Measurements from ENCODE around the gene YLPM1. TPM values are rescaled to one million over a fixed set of nuclear protein-coding genes. Genes with fewer than 3 reads are reported as not detected.

Gene YLPM1
- total RNA-seq, 2 donors from 2014 or later = 39.0 to 71.9 TPM

DNA sequence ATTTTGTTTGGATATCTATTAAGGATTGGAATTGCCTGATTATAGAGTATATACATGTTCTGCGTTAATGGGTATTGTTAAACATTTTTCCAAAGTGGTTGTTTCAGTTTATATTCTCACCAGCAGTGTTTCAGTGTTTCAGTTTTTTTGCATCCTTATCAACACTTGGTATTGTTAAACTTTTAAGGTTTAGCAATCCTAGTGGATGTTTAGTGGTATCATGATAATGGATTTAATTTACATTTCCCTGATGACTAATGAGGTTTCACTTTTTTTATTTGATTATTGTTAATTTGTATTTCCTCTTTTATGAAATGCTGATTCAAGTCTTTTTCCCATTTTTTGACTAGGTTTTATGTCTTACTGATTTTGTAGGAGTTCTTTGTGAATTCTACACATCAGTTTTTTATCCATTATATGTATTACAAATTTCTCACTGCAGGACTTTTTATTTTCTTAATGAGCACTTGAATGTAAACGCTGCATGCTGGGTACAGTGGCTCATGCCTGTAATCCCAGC, 23.7 kb downstream of the YLPM1 start:
- H3K4me1 ChIP-seq (replicated peaks) = no peaks in the 10 kb centered on the region
- H3K36me3 ChIP-seq = no peaks in the 10 kb centered on the region
- TF ChIP-seq POLR2AphosphoS5 (IDR thresholded peaks at IDR 0.05) (no peak), POLR2A (IDR thresholded peaks at IDR 0.05) (no peak)
- TF ChIP-seq, protein P1, sequence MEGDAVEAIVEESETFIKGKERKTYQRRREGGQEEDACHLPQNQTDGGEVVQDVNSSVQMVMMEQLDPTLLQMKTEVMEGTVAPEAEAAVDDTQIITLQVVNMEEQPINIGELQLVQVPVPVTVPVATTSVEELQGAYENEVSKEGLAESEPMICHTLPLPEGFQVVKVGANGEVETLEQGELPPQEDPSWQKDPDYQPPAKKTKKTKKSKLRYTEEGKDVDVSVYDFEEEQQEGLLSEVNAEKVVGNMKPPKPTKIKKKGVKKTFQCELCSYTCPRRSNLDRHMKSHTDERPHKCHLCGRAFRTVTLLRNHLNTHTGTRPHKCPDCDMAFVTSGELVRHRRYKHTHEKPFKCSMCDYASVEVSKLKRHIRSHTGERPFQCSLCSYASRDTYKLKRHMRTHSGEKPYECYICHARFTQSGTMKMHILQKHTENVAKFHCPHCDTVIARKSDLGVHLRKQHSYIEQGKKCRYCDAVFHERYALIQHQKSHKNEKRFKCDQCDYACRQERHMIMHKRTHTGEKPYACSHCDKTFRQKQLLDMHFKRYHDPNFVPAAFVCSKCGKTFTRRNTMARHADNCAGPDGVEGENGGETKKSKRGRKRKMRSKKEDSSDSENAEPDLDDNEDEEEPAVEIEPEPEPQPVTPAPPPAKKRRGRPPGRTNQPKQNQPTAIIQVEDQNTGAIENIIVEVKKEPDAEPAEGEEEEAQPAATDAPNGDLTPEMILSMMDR (IDR thresholded peaks at IDR 0.05) = no peak
- H3K27me3 ChIP-seq (replicated peaks; ENCODE audit: insufficient read depth) = no peaks in the 10 kb centered on the region
- H3K4me3 ChIP-seq = no peak overlapping the region
- H3K27ac ChIP-seq = no peak overlapping the region
- no peaks in the 10 kb centered on the region for H3K9me3 ChIP-seq
- intact Hi-C loops (cut with DNase I) = no loop called here
- DNase-seq (ENCODE audit: low spot score) = no peak
- 95% methylated on average over 2 of the region's 2 CpGs for WGBS

DNA sequence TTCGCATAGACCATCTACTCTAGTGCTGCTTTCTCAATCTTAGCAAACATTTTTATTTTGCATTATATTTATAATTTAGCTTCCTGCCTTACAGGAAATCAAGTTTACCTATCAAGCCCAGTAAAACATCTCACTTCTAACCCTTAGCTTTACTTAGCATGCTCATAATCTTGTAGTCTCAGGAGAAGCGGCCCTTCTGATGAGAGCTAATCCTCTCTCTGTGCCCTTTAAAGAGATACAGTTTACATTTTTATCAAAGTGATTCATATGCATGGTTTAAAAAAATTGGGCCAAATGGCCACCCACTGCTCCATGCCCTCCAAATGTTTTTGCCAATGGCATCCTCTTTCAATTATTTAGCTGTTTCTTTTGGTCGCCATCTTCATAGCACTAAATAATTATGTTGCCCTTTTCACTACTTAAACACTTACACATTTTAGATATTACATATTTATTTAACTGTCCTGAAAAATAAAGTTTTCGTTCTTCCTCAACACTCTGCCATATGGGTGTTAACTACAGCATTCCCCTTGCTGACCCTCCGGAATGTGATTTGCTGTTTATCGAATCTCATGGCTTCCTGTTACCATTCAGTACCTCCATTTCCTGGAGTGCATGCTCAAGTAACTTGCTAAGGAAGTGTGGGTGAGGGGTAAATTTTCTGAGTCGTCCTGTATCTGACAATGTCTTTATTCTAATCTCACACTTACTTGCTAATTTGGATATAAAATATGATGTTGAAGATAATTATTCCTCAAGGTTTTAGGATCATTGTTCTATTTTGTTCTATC, 29.3 kb downstream of the YLPM1 start:
- WGBS = 61% methylated on average over 7 of the region's 7 CpGs
- DNase-seq (ENCODE audit: low spot score) = no peak
- Histone ChIP-seq H3K9me3 (no peaks in the 10 kb centered on the region), H3K27ac (no peak overlapping the region), H3K4me1 (replicated peaks) (peaks cover 4% of the 10 kb centered on the region), H3K27me3 (replicated peaks; ENCODE audit: insufficient read depth) (no peaks in the 10 kb centered on the region), H3K36me3 (no peaks in the 10 kb centered on the region), H3K4me3 (no peak overlapping the region)
- no peak for TF ChIP-seq POLR2AphosphoS5 (IDR thresholded peaks at IDR 0.05)
- no peak for TF ChIP-seq POLR2A (IDR thresholded peaks at IDR 0.05)
- TF ChIP-seq, protein P1 (IDR thresholded peaks at IDR 0.05) = no peak
- intact Hi-C loops (cut with DNase I) = loop anchor here (10.0 kb wide), 1 partner anchor 288 kb away; no protein-coding TSS in a partner anchor

DNA sequence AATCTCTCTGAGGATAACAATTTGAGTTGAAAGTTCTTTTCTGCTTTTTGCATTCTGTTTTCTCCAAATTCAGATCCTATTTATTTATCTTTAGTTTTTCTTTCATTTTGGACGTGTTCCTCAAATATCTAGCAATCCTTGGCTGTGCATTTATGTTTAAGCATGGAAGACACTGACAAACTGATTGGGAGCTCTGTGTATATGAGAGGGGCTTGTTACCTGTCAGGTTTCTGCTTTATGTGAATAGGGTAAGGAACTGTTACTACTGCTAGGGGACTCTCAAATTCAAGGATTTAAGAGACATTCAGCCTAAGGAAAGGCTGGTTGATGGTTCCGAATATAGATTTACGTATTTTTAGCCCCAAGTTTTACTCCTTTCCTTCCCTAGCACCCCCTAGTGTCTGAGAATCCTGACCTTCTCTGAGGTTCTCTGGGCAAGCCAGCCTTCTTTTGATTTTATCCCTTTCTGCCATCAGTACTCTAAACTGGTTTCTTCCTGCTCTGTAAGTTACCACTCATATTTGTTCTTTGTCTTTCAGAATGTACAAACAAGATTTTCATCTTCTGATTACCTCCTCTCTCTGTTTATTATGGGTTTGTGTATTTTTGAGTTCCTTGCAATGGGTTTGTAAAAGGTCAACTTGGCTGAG, 30.5 kb downstream of the YLPM1 start:
- DNase-seq (ENCODE audit: low spot score) = no peak
- H3K9me3 ChIP-seq = no peaks in the 10 kb centered on the region
- H3K4me3 ChIP-seq = no peak overlapping the region
- intact Hi-C loops (cut with DNase I) = loop anchor here (10.0 kb wide), 1 partner anchor 289 kb away; no protein-coding TSS in a partner anchor
- WGBS = 38% methylated on average over 3 of the region's 3 CpGs
- no peaks in the 10 kb centered on the region for H3K27me3 ChIP-seq (replicated peaks; ENCODE audit: insufficient read depth)
- no peaks in the 10 kb centered on the region for H3K36me3 ChIP-seq
- peaks cover 4% of the 10 kb centered on the region for H3K4me1 ChIP-seq (replicated peaks)
- H3K27ac ChIP-seq = peak overlapping the region; percentile 6 to 39
- TF ChIP-seq POLR2A (IDR thresholded peaks at IDR 0.05) (no peak), POLR2AphosphoS5 (IDR thresholded peaks at IDR 0.05) (peak; percentile 52)
- TF ChIP-seq, protein P1 (IDR thresholded peaks at IDR 0.05) = peak in 1 of 4 experiments; percentile 30

DNA sequence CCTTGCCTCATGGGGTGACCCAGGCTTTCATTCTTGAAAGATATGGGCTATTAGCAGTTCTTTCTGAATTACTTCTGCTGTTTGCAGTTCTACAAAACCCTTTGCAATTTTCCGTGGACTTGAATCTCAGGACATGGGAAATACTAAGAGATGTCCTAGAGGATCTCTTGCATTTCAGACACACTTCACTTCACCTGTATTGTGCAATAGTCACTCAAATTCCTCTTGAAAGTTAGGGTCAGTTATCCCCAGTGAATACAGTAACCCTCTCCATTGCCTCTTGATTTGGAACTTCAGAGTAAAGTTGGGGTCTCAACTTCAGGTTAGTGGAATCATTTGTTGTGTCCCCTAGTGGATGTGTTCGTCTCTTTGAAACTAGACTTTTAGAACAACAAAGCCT, 31.8 kb downstream of the YLPM1 start:
- Histone ChIP-seq H3K27ac (no peak overlapping the region), H3K9me3 (no peaks in the 10 kb centered on the region), H3K27me3 (replicated peaks; ENCODE audit: insufficient read depth) (no peaks in the 10 kb centered on the region), H3K36me3 (no peaks in the 10 kb centered on the region), H3K4me3 (no peak overlapping the region), H3K4me1 (replicated peaks) (peaks cover 4% of the 10 kb centered on the region)
- intact Hi-C loops (cut with DNase I) = loop anchor here (10.0 kb wide), 1 partner anchor 290 kb away; no protein-coding TSS in a partner anchor
- DNase-seq (ENCODE audit: low spot score) = no peak
- WGBS = 97% methylated on average over 2 of the region's 2 CpGs
- TF ChIP-seq POLR2A (IDR thresholded peaks at IDR 0.05) = no peak
- TF ChIP-seq, protein P1 (IDR thresholded peaks at IDR 0.05) = no peak
- no peak for TF ChIP-seq POLR2AphosphoS5 (IDR thresholded peaks at IDR 0.05)
